Keratinocyte (primary cell): ENCODE results near the gene MACROH2A1.

ENCODE experiments used
- EZH2 ChIP-seq: IDR thresholded peaks from one replicate; pipeline ENCODE4 v1.6.1; 2012; ENCODE audit warnings: inconsistent platforms, mild to moderate bottlenecking, low read length, moderate library complexity
- TF ChIP-seq, protein P1 (sequence below), 3 experiments: IDR thresholded peaks in 1 of 3; conservative IDR thresholded peaks in 1 of 3; optimal IDR thresholded peaks in 1 of 3; 2 replicates in 2 of 3; 3 replicates in 1 of 3; pipeline versions ENCODE3 to v1.5.1; 2011; ENCODE audit warnings: low read length in 3 of 3, mild to moderate bottlenecking in 3 of 3, moderate library complexity in 2 of 3, control low read depth in 1 of 3, inconsistent platforms in 1 of 3; ENCODE audit not compliant: insufficient read depth in 2 of 3; ENCODE audit errors: extremely low read depth in 1 of 3

DNA sequence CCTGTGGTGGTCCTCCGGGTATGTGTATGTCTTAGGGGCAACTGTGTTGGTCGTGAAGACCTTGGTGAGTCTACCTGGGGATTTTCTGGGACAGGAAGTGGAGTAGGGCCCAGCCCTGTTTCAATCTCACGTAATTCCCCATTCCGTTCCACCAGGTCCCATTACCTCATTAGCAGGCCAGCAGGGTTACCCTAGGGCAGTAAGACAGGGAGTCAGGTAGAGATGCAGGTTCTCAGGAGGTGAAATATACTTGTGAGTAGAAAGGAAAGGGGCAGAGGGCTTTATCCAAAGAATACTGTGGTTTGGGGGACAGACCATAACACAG is 56.5 kb downstream of the MACROH2A1 start:
- TF ChIP-seq, protein P1, sequence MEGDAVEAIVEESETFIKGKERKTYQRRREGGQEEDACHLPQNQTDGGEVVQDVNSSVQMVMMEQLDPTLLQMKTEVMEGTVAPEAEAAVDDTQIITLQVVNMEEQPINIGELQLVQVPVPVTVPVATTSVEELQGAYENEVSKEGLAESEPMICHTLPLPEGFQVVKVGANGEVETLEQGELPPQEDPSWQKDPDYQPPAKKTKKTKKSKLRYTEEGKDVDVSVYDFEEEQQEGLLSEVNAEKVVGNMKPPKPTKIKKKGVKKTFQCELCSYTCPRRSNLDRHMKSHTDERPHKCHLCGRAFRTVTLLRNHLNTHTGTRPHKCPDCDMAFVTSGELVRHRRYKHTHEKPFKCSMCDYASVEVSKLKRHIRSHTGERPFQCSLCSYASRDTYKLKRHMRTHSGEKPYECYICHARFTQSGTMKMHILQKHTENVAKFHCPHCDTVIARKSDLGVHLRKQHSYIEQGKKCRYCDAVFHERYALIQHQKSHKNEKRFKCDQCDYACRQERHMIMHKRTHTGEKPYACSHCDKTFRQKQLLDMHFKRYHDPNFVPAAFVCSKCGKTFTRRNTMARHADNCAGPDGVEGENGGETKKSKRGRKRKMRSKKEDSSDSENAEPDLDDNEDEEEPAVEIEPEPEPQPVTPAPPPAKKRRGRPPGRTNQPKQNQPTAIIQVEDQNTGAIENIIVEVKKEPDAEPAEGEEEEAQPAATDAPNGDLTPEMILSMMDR (optimal IDR thresholded peaks at IDR 0.05 in 1 of 3, IDR thresholded peaks at IDR 0.05 in 1 of 3, conservative IDR thresholded peaks at IDR 0.05 in 1 of 3; ENCODE audit: extremely low read depth in 1 of 3, insufficient read depth in 2 of 3, low read length in 3 of 3) = no peak
- no peak for TF ChIP-seq EZH2
